PC-9 (cell line): ENCODE data around the gene SAMD7. TPM values are rescaled to one million over a fixed set of nuclear protein-coding genes. Genes with fewer than 3 reads are reported as not detected.

Source experiments
- BruUV-seq: library from RNA; stranded (reverse); fragments of 400-500 nt; replicated peaks from 2 replicates; lab custom pipeline; 2021; lab: Mats Ljungman, UMichigan
- CTCF ChIA-PET: fragments of 300-600 bp; sonication (Branson Sonifier 250); formaldehyde crosslinking; loops from one replicate; lab custom pipeline; 2022; ENCODE audit warnings: antibody characterized with exemption; lab: Charles Lee
- POLR2A ChIA-PET: fragments of 300-600 bp; sonication (Branson Sonifier 250); formaldehyde crosslinking; loops from one replicate; lab custom pipeline; 2022; ENCODE audit warnings: antibody characterized with exemption; ENCODE audit not compliant: unreplicated experiment; lab: Charles Lee
- DNase-seq, 2 experiments: peaks; one replicate each; pipeline versions ENCODE4 v3.0.0 to v3.0.0-alpha.2; 2015 to 2022; ENCODE audit warnings: mixed read lengths in 1 of 2
- H2AFZ ChIP-seq: fragments of 200-600 bp; sonication (generic); 2 replicates; pipeline ENCODE4 v1.8.1; 2017; ENCODE audit warnings: antibody characterized with exemption
- H3F3A ChIP-seq: fragments of 200-600 bp; sonication (generic); 2 replicates; pipeline ENCODE4 v1.8.1; 2017; ENCODE audit warnings: antibody characterized with exemption, mild to moderate bottlenecking, low read depth; ENCODE audit not compliant: insufficient read depth
- H3K27ac ChIP-seq: fragments of 200-600 bp; sonication (generic); 2 replicates; pipeline ENCODE4 v1.6.1; 2016; ENCODE audit warnings: mixed run types
- H3K27me3 ChIP-seq: fragments of 200-600 bp; sonication (generic); 2 replicates; pipeline ENCODE4 v1.6.1; 2016; ENCODE audit warnings: low read depth, mixed run types; ENCODE audit not compliant: insufficient read depth
- H3K36me3 ChIP-seq: fragments of 200-600 bp; sonication (generic); 2 replicates; pipeline ENCODE4 v1.6.1; 2016; ENCODE audit warnings: low read depth, mixed run types
- H3K4me1 ChIP-seq: fragments of 200-600 bp; sonication (generic); replicated peaks from 2 replicates; pipeline ENCODE4 v1.6.1; 2016; ENCODE audit warnings: mixed run types; ENCODE audit not compliant: insufficient read depth
- H3K4me2 ChIP-seq: fragments of 200-600 bp; sonication (generic); 2 replicates; pipeline ENCODE4 v1.6.1; 2017; ENCODE audit warnings: mixed run types
- H3K4me3 ChIP-seq: fragments of 200-600 bp; sonication (generic); 2 replicates; pipeline ENCODE4 v1.6.1; 2016; ENCODE audit warnings: mixed run types
- H3K79me2 ChIP-seq: fragments of 200-600 bp; sonication (generic); 2 replicates; pipeline ENCODE4 v1.6.1; 2017; ENCODE audit warnings: low read depth, mixed run types
- H3K9me2 ChIP-seq: fragments of 200-600 bp; sonication (generic); 2 replicates; pipeline ENCODE4 v1.8.1; 2017; ENCODE audit warnings: mild to moderate bottlenecking; ENCODE audit not compliant: insufficient read depth
- H3K9me3 ChIP-seq: fragments of 200-600 bp; sonication (generic); 2 replicates; pipeline ENCODE4 v1.8.1; 2016; ENCODE audit warnings: low read depth; ENCODE audit not compliant: insufficient read depth
- H4K20me1 ChIP-seq: fragments of 200-600 bp; sonication (generic); 2 replicates; pipeline ENCODE4 v1.8.1; 2017; ENCODE audit not compliant: insufficient read depth
- EZH2 ChIP-seq: fragments of 200-600 bp; sonication (generic); IDR thresholded peaks from 2 replicates; pipeline ENCODE4 v1.8.0; 2017; ENCODE audit warnings: antibody characterized with exemption, low read depth
- intact Hi-C: fragments of 100-400 bp; cut with micrococcal nuclease; formaldehyde crosslinking; loops from one replicate; pipeline ENCODE4 v1.10.0; 2022; ENCODE audit not compliant: unreplicated experiment
- total RNA-seq: library from RNA; stranded (reverse); gene quantifications from 2 replicates; pipeline ENCODE4 v1.2.3, GENCODE V29; 2021
- TF ChIP-seq, protein P1 (sequence below): fragments of 200-600 bp; sonication (generic); conservative IDR thresholded peaks from 2 replicates; pipeline ENCODE4 v1.6.1; 2017; ENCODE audit warnings: mixed run types, antibody characterized with exemption, mild to moderate bottlenecking, moderate library complexity

The SAMD7 gene
- total RNA-seq, 1 experiment from 2014 or later, result not detected

DNA sequence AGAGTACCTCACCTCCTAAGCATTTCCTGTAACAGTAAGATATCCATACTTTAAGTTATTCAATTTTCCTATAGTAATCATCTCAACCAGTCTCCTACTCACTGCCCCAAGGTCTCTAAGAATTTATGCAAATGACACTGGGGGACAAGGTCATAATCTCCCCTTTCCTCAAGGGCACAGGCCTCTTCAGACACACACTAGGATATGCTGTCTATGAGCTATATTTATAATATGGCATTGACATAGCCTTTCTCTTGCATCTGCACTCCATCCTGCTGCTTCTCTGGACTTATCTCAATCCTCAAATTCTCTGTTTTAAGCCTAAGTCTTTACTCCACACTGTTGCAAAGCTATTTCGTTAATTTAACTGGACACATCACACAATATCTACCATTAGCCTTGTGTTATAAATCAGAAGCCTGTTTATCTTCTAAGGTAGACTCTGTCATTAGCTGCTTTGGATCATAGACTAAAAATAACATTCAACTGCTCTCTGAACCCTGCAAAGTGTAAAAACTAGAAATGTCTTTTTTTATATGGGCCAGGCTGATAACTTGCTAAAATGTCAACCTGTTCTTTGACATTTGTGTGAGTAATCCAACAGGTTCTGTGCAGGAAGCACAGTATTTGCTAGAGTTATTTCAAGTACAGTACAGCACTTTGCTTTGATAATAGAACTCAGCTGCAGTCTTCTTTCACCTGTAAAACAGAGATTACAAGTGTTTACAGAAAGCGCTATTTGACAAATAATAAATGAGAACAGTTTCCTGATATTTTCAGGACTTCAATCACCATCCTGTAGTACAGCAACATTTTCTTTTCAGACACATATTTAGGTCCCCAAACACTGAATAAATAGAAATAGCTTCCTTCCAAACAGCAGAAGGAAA, 37.4 kb downstream of the SAMD7 start:
- intact Hi-C loops, result no loop called here
- Histone ChIP-seq H3F3A (no peaks in the 10 kb centered on the region), H3K79me2 (no peaks in the 10 kb centered on the region), H2AFZ (no peak overlapping the region), H3K9me2 (no peaks in the 10 kb centered on the region), H4K20me1 (no peaks in the 10 kb centered on the region), H3K4me3 (no peak overlapping the region), H3K36me3 (no peaks in the 10 kb centered on the region), H3K4me2 (no peak overlapping the region), H3K9me3 (no peaks in the 10 kb centered on the region), H3K27ac (no peak overlapping the region), H3K4me1 (no peaks in the 10 kb centered on the region), H3K27me3 (no peaks in the 10 kb centered on the region)
- ChIA-PET POLR2A (no interaction called here), CTCF (no interaction called here)
- TF ChIP-seq EZH2, result no peak
- TF ChIP-seq, protein P1, sequence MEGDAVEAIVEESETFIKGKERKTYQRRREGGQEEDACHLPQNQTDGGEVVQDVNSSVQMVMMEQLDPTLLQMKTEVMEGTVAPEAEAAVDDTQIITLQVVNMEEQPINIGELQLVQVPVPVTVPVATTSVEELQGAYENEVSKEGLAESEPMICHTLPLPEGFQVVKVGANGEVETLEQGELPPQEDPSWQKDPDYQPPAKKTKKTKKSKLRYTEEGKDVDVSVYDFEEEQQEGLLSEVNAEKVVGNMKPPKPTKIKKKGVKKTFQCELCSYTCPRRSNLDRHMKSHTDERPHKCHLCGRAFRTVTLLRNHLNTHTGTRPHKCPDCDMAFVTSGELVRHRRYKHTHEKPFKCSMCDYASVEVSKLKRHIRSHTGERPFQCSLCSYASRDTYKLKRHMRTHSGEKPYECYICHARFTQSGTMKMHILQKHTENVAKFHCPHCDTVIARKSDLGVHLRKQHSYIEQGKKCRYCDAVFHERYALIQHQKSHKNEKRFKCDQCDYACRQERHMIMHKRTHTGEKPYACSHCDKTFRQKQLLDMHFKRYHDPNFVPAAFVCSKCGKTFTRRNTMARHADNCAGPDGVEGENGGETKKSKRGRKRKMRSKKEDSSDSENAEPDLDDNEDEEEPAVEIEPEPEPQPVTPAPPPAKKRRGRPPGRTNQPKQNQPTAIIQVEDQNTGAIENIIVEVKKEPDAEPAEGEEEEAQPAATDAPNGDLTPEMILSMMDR, result no peak
- no peak for DNase-seq
- BruUV-seq, result no TSS peak

DNA sequence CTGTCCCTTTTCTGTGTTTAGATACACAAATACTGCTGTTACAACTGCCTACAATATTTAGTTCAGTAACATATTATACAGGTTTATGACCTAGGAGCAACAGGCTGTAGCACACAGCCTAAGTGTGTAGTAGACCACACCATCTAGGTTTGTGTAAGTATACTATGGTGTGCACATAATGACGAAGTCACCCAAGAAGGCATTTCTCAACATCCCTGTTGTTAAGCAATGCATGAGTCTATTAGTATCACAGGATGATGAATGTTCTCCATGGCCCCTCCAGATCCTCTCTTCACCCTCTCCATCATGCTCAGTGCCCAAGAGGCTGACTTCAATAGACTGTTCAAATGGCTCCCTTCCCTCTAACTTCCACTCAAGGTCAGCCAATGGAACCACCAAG, 40.7 kb downstream of the SAMD7 start:
- Histone ChIP-seq H3F3A (no peaks in the 10 kb centered on the region), H3K4me1 (no peaks in the 10 kb centered on the region), H3K4me3 (no peak overlapping the region), H3K27ac (no peak overlapping the region), H4K20me1 (no peaks in the 10 kb centered on the region), H2AFZ (no peak overlapping the region), H3K9me2 (no peaks in the 10 kb centered on the region), H3K4me2 (no peak overlapping the region), H3K9me3 (no peaks in the 10 kb centered on the region), H3K27me3 (no peaks in the 10 kb centered on the region), H3K36me3 (no peaks in the 10 kb centered on the region), H3K79me2 (no peaks in the 10 kb centered on the region)
- intact Hi-C loops, result no loop called here
- TF ChIP-seq EZH2, result no peak
- TF ChIP-seq, protein P1, result no peak
- no peak for DNase-seq
- BruUV-seq, result no TSS peak
- ChIA-PET POLR2A (no interaction called here), CTCF (no interaction called here)

DNA sequence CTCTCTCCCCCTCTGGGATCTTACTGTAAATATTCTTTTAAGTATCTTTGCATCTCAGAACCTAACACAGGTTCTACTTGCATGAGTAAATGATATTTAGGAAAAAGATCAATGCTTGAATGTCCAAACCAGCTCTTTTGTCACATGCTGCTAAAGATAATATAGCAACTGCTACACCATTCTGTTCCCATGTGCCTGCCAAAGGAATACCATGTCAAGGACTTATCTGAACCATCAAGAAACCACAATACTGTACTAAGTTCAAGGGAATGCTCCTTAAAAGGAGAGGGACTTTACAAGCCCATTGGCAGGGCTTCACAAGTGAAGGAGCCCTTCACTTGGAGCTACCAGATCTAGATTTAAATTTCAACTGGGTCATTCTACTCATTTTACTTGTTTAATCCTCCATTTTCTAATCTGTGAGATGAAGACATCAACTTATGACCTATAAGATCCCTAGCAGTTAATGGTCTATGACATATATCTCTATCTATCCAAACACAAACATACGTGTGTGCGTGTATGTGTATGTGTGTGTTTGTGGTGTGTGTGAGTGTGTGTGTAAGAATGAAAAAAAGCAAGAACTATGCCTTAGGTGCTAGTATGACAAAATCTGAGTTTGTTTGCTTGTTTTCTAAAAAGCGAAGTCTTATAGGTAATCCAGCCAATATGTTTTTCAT, 42.2 kb downstream of the SAMD7 start:
- intact Hi-C loops, result no loop called here
- CTCF ChIA-PET, result interaction anchor here (0.6 kb wide), 1 partner anchor 182 kb away, joined by 4 read pairs; no protein-coding TSS in a partner anchor

More for the DNA sequence above, 42.2 kb downstream of the SAMD7 start:
- POLR2A ChIA-PET, result no interaction called here
- H3K9me3 ChIP-seq, result no peaks in the 10 kb centered on the region
- H3K9me2 ChIP-seq, result no peaks in the 10 kb centered on the region; the same call in 1 of the 2 replicates
- no peaks in the 10 kb centered on the region for H3K36me3 ChIP-seq
- H3K79me2 ChIP-seq, result no peaks in the 10 kb centered on the region
- TF ChIP-seq, protein P1, result no peak
- TF ChIP-seq EZH2, result no peak
- no peak for DNase-seq
- H3K27me3 ChIP-seq, result no peaks in the 10 kb centered on the region
- no peak overlapping the region for H3K27ac ChIP-seq
- H3K4me1 ChIP-seq, result no peaks in the 10 kb centered on the region
- H3K4me2 ChIP-seq, result no peak overlapping the region
- H3F3A ChIP-seq, result no peaks in the 10 kb centered on the region
- H3K4me3 ChIP-seq, result no peak overlapping the region
- H2AFZ ChIP-seq, result no peak overlapping the region; the same call in 1 of the 2 replicates
- H4K20me1 ChIP-seq, result no peaks in the 10 kb centered on the region
- BruUV-seq, result no TSS peak
